Measurements from ENCODE around the gene PACS2.

DNA sequence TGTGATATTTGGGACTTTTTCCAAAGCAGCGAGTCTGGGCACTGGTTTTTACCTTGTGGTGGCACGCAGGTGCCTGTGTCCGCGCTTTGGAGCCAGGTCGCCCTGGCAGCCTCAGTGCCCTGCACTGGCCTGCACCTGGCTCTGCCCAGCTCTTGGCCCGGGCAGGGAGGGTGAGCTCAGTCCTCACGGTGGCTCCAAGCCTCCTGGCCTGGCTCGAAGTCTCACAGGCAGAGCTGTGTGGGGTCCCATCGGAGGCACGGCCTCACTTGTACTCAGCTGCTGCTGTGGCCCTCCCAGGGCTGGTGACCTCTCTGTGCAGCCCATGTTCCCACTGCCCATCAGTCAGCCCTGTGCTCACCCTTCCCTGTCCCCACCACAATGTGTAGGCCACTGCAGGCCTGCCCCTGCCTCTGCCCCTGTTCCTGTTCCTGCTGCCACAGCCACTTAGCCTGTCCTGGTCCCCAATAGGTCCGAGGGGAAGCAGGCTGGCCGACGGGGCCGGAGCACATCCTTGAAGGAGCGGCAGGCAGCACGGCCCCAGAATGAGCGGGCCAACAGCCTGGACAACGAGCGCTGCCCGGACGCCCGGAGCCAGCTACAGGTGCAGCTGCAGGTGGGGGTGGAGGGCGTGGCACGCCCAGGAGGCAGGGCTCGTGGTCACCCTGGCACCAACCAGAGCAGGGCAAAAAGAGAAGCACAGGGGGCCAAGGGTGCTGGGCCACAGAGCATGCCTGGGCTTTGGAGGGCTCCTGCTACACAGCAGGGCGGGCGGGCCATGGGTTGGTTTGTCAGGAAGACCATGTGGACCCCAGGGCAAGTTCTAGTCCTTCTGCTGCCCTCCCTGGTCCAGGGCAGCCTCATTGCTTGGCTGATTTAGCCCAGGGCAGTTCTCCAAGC lies 67.1 kb downstream of the PACS2 start:
- TF ChIP-seq, protein P1, sequence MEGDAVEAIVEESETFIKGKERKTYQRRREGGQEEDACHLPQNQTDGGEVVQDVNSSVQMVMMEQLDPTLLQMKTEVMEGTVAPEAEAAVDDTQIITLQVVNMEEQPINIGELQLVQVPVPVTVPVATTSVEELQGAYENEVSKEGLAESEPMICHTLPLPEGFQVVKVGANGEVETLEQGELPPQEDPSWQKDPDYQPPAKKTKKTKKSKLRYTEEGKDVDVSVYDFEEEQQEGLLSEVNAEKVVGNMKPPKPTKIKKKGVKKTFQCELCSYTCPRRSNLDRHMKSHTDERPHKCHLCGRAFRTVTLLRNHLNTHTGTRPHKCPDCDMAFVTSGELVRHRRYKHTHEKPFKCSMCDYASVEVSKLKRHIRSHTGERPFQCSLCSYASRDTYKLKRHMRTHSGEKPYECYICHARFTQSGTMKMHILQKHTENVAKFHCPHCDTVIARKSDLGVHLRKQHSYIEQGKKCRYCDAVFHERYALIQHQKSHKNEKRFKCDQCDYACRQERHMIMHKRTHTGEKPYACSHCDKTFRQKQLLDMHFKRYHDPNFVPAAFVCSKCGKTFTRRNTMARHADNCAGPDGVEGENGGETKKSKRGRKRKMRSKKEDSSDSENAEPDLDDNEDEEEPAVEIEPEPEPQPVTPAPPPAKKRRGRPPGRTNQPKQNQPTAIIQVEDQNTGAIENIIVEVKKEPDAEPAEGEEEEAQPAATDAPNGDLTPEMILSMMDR (conservative IDR thresholded peaks at IDR 0.05; ENCODE audit: low read depth, low read length): no peak
- TF ChIP-seq RFX5 (IDR thresholded peaks at IDR 0.05; ENCODE audit: low read depth, low read length): no peak
- TF ChIP-seq POLR2A (IDR thresholded peaks at IDR 0.05; ENCODE audit: low read depth, low read length): no peak
- TF ChIP-seq MAZ (IDR thresholded peaks at IDR 0.05; ENCODE audit: borderline replicate concordance, low read depth, low read length): no peak
- no peak for TF ChIP-seq CEBPB (IDR thresholded peaks at IDR 0.05; ENCODE audit: low read depth, low read length)
- TF ChIP-seq, protein P2, sequence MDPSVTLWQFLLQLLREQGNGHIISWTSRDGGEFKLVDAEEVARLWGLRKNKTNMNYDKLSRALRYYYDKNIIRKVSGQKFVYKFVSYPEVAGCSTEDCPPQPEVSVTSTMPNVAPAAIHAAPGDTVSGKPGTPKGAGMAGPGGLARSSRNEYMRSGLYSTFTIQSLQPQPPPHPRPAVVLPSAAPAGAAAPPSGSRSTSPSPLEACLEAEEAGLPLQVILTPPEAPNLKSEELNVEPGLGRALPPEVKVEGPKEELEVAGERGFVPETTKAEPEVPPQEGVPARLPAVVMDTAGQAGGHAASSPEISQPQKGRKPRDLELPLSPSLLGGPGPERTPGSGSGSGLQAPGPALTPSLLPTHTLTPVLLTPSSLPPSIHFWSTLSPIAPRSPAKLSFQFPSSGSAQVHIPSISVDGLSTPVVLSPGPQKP (IDR thresholded peaks at IDR 0.05; ENCODE audit: borderline replicate concordance, low read depth, low read length): no peak
- TF ChIP-seq RAD21 (IDR thresholded peaks at IDR 0.05; ENCODE audit: low read length): no peak
- TF ChIP-seq MXI1 (IDR thresholded peaks at IDR 0.05; ENCODE audit: borderline replicate concordance, low read depth, low read length): no peak
- TF ChIP-seq, protein P3, sequence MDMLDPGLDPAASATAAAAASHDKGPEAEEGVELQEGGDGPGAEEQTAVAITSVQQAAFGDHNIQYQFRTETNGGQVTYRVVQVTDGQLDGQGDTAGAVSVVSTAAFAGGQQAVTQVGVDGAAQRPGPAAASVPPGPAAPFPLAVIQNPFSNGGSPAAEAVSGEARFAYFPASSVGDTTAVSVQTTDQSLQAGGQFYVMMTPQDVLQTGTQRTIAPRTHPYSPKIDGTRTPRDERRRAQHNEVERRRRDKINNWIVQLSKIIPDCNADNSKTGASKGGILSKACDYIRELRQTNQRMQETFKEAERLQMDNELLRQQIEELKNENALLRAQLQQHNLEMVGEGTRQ (IDR thresholded peaks at IDR 0.05; ENCODE audit: low read depth, low read length): no peak
- TF ChIP-seq CHD1 (IDR thresholded peaks at IDR 0.05; ENCODE audit: low read depth, low read length): no peak
- no peak for TF ChIP-seq BHLHE40 (IDR thresholded peaks at IDR 0.05; ENCODE audit: low read depth, low read length)
- TF ChIP-seq MAFK (IDR thresholded peaks at IDR 0.05; ENCODE audit: low read depth, low read length): no peak

Measured in IMR-90 (cell line).